ENCODE data around the gene IKZF5. TPM values are rescaled to one million over a fixed set of nuclear protein-coding genes. Genes with fewer than 3 reads are reported as not detected.

The IKZF5 gene, protein sequence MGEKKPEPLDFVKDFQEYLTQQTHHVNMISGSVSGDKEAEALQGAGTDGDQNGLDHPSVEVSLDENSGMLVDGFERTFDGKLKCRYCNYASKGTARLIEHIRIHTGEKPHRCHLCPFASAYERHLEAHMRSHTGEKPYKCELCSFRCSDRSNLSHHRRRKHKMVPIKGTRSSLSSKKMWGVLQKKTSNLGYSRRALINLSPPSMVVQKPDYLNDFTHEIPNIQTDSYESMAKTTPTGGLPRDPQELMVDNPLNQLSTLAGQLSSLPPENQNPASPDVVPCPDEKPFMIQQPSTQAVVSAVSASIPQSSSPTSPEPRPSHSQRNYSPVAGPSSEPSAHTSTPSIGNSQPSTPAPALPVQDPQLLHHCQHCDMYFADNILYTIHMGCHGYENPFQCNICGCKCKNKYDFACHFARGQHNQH
- total RNA-seq (10 to 100 TPM in 3 of 4 donors, 1 to 10 TPM in 1; 9.4 to 16.4 (median 13.4) TPM), polyA plus RNA-seq (1 to 10 TPM; 4.4 to 8.0 (median 6.0) TPM)

DNA sequence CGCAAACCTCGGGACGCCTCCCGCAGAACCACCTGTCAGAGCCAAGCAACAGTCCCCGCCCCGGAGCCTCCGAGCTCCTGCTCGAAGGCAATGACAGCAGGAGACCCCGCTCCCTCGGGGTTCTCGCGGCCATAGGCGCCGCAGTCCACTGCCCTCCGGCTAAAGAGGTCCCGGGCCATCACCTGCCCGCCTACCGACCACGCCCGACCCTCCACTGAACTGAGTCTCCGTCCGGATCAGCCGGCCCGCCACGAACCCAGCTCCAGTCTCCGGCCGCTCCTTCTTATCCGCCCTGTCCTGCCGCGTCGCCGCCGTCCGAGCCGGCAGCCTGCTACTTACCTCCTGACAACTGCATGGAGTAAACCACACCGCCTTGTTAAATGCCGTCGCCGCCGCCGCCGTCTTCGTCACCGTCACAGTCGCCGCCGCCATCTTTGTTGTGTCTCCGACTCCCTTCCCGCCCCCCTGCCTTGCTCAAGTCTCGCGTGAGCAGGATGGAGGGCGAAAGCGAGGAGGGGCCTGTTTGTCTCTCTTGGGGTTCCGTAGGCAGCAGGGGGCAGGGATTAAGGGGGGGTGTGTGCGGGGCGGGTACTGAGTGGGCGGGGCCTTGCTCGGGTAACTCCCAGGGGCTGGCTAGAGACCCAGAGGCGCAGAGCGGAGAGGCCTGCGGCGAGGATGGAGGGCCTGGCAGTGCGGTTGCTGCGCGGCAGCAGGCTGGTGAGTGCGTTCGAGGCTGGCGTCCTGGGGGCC lies at the start of gene IKZF5, which contains the start of gene ACADSB:
Gene IKZF5 (minus strand): TSS at position 441 of the 750 bp plus-strand sequence. CDS start 10,170 bp downstream, outside the sequence.
Gene ACADSB (plus strand): TSS at position 652 of the 750 bp plus-strand sequence. CDS start 24 bp downstream, at position 676.
- intact Hi-C loops (cut with DNase I), result loop anchor here (1.0 to 2.0 kb wide), 4 partner anchors 28 to 146 kb away; partner anchors contain the start of genes BUB3, C10orf88, FAM24B and PSTK
- Histone ChIP-seq H3K9me3 (no peaks in the 10 kb centered on the region), H3K4me1 (peaks cover 0 to 50% (median 20%) of the 10 kb centered on the region in 4 donors), H3K4me3 (peak within 1 kb of the TSS; percentile 81 to 99 (median 93)), H3K36me3 (no peaks in the 10 kb centered on the region), H3K27me3 (no peaks in the 10 kb centered on the region), H3K27ac (peak within 1 kb of the TSS; percentile 91 to 95 (median 94))
- peak; percentile 99 for DNase-seq
- WGBS, 2 donors, result 0% methylated on average over 68 of the region's 68 CpGs
- TF ChIP-seq, protein P1, sequence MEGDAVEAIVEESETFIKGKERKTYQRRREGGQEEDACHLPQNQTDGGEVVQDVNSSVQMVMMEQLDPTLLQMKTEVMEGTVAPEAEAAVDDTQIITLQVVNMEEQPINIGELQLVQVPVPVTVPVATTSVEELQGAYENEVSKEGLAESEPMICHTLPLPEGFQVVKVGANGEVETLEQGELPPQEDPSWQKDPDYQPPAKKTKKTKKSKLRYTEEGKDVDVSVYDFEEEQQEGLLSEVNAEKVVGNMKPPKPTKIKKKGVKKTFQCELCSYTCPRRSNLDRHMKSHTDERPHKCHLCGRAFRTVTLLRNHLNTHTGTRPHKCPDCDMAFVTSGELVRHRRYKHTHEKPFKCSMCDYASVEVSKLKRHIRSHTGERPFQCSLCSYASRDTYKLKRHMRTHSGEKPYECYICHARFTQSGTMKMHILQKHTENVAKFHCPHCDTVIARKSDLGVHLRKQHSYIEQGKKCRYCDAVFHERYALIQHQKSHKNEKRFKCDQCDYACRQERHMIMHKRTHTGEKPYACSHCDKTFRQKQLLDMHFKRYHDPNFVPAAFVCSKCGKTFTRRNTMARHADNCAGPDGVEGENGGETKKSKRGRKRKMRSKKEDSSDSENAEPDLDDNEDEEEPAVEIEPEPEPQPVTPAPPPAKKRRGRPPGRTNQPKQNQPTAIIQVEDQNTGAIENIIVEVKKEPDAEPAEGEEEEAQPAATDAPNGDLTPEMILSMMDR (IDR thresholded peaks at IDR 0.05), result no peak
- TF ChIP-seq POLR2A (IDR thresholded peaks at IDR 0.05) (peak; percentile 74), POLR2AphosphoS5 (IDR thresholded peaks at IDR 0.05) (peak; percentile 89 to 96 (median 95))

DNA sequence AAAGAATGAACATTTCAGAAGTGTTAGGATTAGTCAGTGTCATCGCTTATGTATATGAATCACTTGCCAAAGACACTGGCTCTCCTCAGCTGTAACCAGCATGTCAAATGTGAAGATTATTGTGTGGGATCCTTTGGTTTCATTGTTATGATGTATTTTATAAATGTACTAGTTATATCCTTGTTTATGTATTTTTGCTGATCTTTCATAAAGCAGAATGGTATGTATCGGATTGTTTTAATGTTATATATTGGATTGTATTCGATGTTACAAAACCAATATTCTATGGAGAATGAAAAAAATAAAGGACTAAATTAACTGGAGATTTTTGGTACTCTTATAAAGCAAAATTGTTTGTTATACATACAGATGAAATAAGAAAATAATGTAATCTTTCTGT lies 49.4 kb upstream of the IKZF5 start:
- WGBS, 2 donors, result 93 to 94% methylated on average over 3 of the region's 3 CpGs
- no peak for DNase-seq
- peaks cover 0 to 24% (median 8%) of the 10 kb centered on the region in 4 donors for H3K36me3 ChIP-seq
- no peaks in the 10 kb centered on the region for H3K4me1 ChIP-seq
- TF ChIP-seq POLR2A (IDR thresholded peaks at IDR 0.05) (no peak), EP300 (IDR thresholded peaks at IDR 0.05) (no peak), POLR2AphosphoS5 (IDR thresholded peaks at IDR 0.05) (no peak)
- TF ChIP-seq, protein P1 (IDR thresholded peaks at IDR 0.05), result no peak
- H3K4me3 ChIP-seq, result no peak overlapping the region
- H3K27me3 ChIP-seq, result no peaks in the 10 kb centered on the region
- no peak overlapping the region for H3K27ac ChIP-seq
- no peaks in the 10 kb centered on the region for H3K9me3 ChIP-seq
- intact Hi-C loops (cut with DNase I), result no loop called here

DNA sequence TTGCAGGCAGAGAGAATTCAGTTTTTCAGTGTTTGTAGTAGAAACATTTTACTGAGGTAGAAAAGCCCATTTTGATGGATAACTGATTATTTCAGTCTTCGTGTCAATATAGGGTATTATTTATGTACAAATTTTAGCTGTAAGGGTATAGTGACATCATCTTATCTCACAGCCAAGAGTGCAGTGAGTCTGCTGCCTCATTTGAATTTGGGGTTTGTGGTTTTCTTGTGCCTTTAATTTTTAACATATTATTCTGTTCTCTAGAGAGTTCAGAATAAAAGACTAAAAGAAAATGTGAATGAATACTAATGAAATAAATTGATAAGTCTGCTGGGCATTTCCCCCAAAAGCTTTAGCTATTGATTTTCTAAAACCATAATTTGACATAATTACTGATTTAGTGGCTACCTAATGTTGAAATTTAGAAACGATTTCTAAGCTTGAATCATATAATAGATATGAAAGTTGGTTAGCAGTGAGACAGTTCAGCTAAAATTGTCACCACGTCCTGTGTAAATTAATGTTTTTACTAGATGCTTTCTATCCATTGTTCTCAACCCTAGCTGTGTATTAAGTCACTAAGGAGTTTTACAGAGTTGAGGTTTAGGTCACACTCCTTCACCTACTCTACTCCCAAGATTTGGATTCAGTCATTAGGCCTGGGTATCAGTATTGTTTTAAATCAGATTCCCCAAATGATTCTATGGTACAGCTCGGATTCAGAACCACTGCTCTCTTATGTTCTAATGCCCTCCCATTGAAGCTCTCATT lies 37.6 kb upstream of the IKZF5 start:
- Histone ChIP-seq H3K4me1 (no peaks in the 10 kb centered on the region), H3K27me3 (no peaks in the 10 kb centered on the region), H3K4me3 (no peak overlapping the region), H3K9me3 (no peaks in the 10 kb centered on the region), H3K36me3 (peaks cover 0 to 71% (median 13%) of the 10 kb centered on the region in 4 donors), H3K27ac (no peak overlapping the region)
- WGBS, 2 donors, result 86 to 89% methylated on average over 4 of the region's 4 CpGs
- DNase-seq, result no peak
- TF ChIP-seq EP300 (IDR thresholded peaks at IDR 0.05), result no peak
- TF ChIP-seq, protein P1 (IDR thresholded peaks at IDR 0.05), result no peak
- TF ChIP-seq POLR2AphosphoS5 (IDR thresholded peaks at IDR 0.05), result no peak
- TF ChIP-seq POLR2A (IDR thresholded peaks at IDR 0.05), result no peak
- intact Hi-C loops (cut with DNase I), result no loop called here

DNA sequence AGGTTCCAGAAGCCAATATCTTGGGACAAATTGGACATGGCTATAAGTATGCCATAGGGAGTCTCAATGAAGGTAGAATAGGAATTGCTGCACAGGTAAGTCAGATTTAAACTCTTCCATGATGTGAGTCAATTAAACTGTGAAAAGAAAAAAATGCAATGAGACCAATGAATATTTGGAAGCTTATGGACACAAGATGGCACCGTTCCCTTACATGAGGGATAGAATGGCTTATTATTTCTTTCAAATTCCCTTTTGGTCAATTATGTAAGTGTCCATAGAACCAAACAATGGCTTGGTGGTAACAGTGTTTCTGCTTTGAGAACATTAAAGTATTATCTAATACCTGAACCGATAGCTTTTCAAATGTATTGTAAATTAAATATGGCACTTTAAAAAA lies 35.8 kb upstream of the IKZF5 start:
- Histone ChIP-seq H3K27me3 (no peaks in the 10 kb centered on the region), H3K9me3 (no peaks in the 10 kb centered on the region), H3K4me1 (no peaks in the 10 kb centered on the region), H3K36me3 (peaks cover 0 to 67% (median 13%) of the 10 kb centered on the region in 4 donors), H3K27ac (no peak overlapping the region), H3K4me3 (no peak overlapping the region)
- no peak for DNase-seq
- intact Hi-C loops (cut with DNase I), result loop anchor here (5.0 kb wide), 1 partner anchor 513 kb away; no protein-coding TSS in a partner anchor
- WGBS, 2 donors, result 87 to 92% methylated on average over 2 of the region's 2 CpGs
- TF ChIP-seq POLR2A (IDR thresholded peaks at IDR 0.05) (no peak), POLR2AphosphoS5 (IDR thresholded peaks at IDR 0.05) (no peak), EP300 (IDR thresholded peaks at IDR 0.05) (no peak)
- TF ChIP-seq, protein P1 (IDR thresholded peaks at IDR 0.05), result no peak
